Stimulated activated CD8-positive, alpha-beta memory T cell treated with anti-CD3 and anti-CD28 coated beads, Interleukin-7, amount 100 ng/mL, for 48 hours (primary cell): ENCODE results near the gene NLN.
"Not testable (repeated sequence)": the region's sequence is repeated elsewhere in the genome, so short reads cannot be mapped to it uniquely, and the experiment has no call there.

Source experiments
- DNase-seq, 2 donors: peaks; one replicate each; pipeline ENCODE4 v3.0.0-alpha.2; 2020; ENCODE audit warnings: low read depth in 1 of 2; ENCODE audit errors: extremely low read depth in 1 of 2

NLN gene

GRCh38 chr5:65769539-65769938 lies 47.5 kb downstream of the NLN start:
- DNase-seq, result no peak

DNA sequence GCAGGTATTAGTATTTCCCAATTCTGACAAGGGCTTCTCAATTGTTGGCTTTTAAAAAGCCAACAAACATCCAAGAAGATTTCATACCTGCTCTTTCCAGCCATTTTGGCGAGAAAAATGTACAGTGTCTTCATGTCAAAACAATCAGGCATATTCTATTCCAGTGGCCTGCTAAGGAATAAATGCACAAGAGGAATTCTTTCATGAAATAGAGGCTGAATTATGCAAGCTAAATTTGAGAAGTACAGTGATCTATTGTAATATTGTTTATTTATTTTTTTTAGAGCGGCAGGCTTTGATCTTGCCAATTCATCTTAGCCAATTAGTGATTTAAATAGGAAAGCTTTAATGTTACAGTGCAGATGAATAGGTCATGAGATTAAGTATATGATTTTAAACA lies 49.3 kb downstream of the NLN start:
- DNase-seq, result no peak

- not testable (repeated sequence) for DNase-seq
These were observed 51.0 kb downstream of the NLN start for GRCh38 chr5:65772963-65773362.

DNA sequence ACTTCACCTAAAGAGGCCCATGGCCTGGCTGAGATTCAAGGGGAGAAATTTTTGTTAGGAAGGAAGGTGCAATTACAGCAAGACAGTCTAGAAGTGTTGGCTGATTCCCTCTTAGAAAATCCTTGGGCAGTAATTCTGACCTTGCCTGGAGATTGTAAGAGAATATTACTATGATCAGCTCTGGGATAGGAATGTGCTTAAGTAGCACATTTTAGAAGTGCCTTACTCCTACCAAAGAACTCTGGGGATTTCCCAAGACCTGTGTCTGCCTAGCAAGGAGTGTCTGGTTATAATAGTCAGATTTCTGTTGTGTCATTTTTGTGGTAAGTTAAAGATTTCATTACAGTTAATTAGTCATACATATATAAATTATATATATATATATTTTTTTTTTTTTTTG lies 52.3 kb downstream of the NLN start:
- DNase-seq, result no peak

- no peak for DNase-seq
These were observed 53.5 kb downstream of the NLN start for GRCh38 chr5:65775476-65775875.

GRCh38 chr5:65776441-65777141 lies 54.6 kb downstream of the NLN start:
- no peak for DNase-seq

GRCh38 chr5:65778126-65778525 lies 56.1 kb downstream of the NLN start:
- no peak for DNase-seq

- DNase-seq, result no peak
These were observed 57.6 kb downstream of the NLN start for GRCh38 chr5:65779643-65780042.

GRCh38 chr5:65788296-65788695 lies 66.3 kb downstream of the NLN start:
- DNase-seq, result not testable (repeated sequence)

DNA sequence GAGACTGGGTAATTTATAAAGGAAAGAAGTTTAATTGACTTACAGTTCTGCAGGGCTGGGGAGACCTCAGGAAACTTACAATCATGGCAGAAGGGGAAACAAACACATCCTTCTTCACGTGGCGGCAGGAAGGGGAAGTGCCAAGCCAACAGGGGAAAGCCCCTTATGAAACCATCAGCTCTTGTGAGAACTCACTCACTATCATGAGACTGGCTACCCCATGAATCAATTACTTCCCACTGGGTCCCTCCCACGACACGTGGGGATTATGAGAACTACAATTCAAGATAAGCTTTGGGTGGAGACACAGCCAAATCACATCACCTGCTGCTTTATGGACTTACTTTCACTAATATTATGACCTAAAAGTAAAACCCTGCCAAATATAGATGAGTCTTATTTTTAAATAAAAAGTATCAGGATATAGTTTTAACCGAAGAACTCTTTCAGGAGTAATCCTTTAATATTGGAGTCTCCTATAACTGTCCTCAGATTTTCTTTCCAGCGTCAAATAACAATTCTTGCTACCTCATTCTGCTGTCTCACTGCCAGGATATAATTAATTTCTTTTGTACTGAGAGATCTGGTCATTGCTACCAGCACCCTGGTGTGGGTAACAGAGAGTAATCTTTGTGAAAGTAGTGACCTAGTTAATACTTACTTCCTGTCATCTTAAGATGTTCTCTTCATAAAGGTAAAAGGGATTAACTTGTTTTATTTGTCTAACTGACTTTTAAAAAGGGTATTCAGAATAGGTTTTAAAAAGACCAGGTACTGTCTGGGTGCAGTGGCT lies 68.6 kb downstream of the NLN start:
- DNase-seq, result no peak

DNA sequence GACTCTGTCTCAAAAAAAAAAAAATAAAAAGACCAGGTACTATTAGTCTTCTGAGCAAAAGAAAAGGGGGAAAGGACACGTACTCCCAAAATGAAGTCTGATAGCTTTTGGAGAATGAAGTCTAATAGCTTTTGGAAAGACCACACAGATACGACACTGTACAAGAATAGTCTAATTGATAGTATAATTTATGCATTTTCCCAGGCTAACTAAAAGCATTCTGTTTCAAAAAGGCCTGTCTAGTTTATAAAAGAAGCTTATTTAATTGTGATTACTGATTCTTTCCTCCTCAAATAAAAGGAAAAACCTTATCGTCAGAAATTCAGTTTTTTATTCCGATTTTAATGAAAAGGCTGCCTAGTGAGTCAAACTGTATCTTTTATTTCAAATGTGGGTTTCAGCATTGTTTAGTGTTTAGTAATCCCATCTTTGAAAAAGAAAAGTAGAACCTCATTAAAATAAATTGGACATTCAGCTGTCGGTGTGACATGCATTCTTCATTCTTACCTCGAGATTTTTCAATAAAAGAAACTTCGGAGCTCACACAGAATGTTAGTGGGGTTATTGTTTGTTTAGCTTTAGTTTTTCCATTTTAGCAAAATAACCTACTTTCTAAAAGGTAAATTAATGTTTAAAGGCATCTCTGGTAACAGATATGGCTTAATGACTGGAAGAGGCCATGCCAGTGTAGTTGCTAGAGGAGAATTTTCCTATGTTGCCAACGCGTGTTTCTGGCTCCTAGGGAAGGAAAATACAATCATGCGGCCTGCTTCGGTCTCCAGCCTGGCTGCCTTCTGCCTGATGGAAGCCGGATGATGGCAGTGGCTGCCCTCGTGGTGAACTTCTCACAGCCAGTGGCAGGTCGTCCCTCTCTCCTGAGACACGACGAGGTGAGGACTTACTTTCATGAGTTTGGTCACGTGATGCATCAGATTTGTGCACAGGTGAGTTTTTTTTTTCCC lies 70.0 kb downstream of the NLN start:
- DNase-seq, result no peak

- DNase-seq, result no peak
These were observed 74.3 kb downstream of the NLN start for GRCh38 chr5:65796269-65796668.

- DNase-seq, result no peak
These were observed 74.8 kb downstream of the NLN start for GRCh38 chr5:65796751-65797316.

DNA sequence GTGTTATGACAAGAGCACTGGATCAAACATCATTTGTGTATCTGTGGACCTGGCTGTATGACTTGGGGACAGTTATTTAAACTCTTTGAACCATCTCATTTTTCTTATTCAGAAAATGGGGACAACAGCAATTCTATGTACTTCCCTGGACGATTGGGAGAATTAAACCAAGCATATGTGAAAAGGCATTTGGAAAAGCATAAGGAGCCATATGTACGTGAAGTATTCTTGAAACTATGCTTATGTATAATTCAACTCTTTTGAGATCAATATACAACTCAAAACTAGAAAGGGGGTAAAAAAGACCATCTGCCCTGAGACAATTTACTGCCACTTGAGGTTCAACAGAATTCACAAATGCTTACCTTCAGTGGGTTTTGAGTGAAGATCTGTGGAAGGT lies 75.5 kb downstream of the NLN start:
- no peak for DNase-seq

DNA sequence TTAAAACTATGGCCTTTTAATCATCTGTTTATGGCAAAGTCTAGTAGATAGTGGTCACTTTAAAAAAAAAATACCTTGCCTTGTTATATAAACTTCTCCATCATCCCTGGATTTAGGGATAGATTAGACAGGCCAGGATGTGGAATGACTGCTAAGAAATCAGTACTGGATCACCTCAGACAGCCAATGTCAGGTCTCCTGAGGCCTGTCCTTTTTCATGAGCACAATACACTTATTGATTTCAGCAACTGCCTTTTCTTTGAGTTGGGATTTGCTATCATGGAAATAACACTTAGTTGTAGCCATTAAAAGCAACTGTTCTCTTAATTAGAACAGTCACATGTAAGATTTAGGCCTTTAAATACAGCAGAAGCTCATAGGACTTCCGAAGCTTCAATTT lies 77.9 kb downstream of the NLN start:
- DNase-seq, result no peak

DNA sequence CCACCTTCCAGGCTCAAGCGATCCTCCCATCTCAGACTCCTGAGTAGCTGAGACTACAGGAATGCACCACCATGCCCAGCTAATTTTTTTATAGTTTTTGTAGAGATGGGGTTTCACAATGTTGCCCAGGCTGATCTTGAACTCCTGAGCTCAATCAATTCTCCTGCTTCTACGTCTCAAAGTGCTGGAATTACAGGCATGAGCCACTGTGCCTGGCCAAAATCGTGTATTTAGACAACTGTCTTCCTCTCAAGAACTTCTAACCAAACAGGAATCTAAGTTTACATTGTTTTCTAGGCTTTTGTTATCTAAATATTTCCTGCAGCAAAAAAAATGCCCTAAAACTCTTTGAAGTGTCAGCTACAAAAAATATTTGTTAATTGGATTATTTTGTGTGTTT lies 78.8 kb downstream of the NLN start:
- DNase-seq, result no peak

GRCh38 chr5:65801352-65801783 lies 79.4 kb downstream of the NLN start:
- no peak for DNase-seq

- no peak for DNase-seq
These were observed 80.1 kb downstream of the NLN start for GRCh38 chr5:65802080-65802479.

GRCh38 chr5:65802820-65803219 lies 80.8 kb downstream of the NLN start:
- no peak for DNase-seq

- DNase-seq, result no peak
These were observed 81.8 kb downstream of the NLN start for GRCh38 chr5:65803699-65804391.
